Colonic mucosa (tissue), 4 donors: ENCODE results near the gene HIVEP3. TPM values are rescaled to one million over a fixed set of nuclear protein-coding genes. Genes with fewer than 3 reads are reported as not detected.

Experiments used
- DNase-seq: peaks from one replicate; pipeline ENCODE4 v3.0.0-alpha.2; 2020
- H3K27ac ChIP-seq: fragments of 200-600 bp; one replicate; pipeline ENCODE4 v1.8.0; 2021
- H3K27me3 ChIP-seq: fragments of 200-600 bp; one replicate; pipeline ENCODE4 v1.8.0; 2021
- H3K36me3 ChIP-seq: fragments of 200-600 bp; one replicate; pipeline ENCODE4 v1.8.0; 2021
- H3K4me1 ChIP-seq: fragments of 200-600 bp; one replicate; pipeline ENCODE4 v1.8.0; 2021; ENCODE audit warnings: mild to moderate bottlenecking
- H3K4me3 ChIP-seq: fragments of 200-600 bp; one replicate; pipeline ENCODE4 v1.8.0; 2021
- H3K9ac ChIP-seq, 2 donors: one replicate each; pipeline ENCODE4 v1.7.0; 2013; ENCODE audit warnings: control low read depth in 2 of 2, low read depth in 2 of 2, low read length in 2 of 2
- H3K9me3 ChIP-seq: fragments of 200-600 bp; one replicate; pipeline ENCODE4 v1.8.0; 2021
- intact Hi-C: fragments of 100-400 bp; cut with DNase I; formaldehyde crosslinking; loops from one replicate; pipeline ENCODE4 v1.14.1; 2022
- total RNA-seq, 2 donors: library from RNA; stranded (reverse); fragmentation: NEBNext Ultra II Directional in 1 of 2; extraction: Animal tissue kit (Norgen Biotek cat#: 25700) in 1 of 2; gene quantifications; one replicate each; pipeline ENCODE4 v1.2.1, GENCODE V29; 2021
- TF ChIP-seq, protein P1 (sequence below): fragments of 200-600 bp; IDR thresholded peaks from one replicate; pipeline ENCODE4 v1.8.0; 2022; ENCODE audit warnings: antibody characterized with exemption, mild to moderate bottlenecking
- donor health status: healthy.
- donor health status: DM: no; HTN: no; CAD: no.
- donor health status: DM: no; HTN: no; CAD: no.

HIVEP3 gene
- total RNA-seq, 2 donors from 2014 or later: 1.9 to 3.3 TPM

DNA sequence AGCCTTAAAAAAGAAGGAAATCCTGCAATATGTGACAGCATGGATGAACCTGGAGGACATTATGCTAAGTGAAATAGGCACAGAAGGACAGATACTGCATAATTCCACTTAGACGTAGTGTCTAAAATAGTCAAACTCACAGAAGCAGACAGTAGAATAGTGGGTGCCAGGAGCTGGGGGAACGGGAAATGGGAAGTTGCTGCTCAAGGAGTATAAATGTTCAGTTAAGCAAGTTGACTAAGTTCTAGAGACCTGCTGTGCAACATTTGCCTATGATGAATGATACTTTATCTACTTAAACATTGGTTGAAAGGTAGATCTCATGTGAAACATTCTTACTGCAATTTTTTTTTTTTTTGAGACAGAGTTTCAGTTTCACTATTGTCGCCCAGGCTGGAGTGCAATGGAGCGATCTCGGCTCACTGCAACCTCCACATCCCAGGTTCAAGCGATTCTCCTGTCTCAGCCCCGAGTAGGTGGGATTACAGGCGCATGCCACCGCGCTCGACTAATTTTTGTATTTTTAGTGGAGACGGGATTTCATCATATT, 197.8 kb downstream of the HIVEP3 start:
- Histone ChIP-seq H3K27me3 (no peaks in the 10 kb centered on the region), H3K9me3 (no peaks in the 10 kb centered on the region), H3K9ac (no peak overlapping the region), H3K36me3 (no peaks in the 10 kb centered on the region), H3K4me1 (no peaks in the 10 kb centered on the region), H3K4me3 (no peak overlapping the region), H3K27ac (no peak overlapping the region)
- intact Hi-C loops: no loop called here
- TF ChIP-seq, protein P1, sequence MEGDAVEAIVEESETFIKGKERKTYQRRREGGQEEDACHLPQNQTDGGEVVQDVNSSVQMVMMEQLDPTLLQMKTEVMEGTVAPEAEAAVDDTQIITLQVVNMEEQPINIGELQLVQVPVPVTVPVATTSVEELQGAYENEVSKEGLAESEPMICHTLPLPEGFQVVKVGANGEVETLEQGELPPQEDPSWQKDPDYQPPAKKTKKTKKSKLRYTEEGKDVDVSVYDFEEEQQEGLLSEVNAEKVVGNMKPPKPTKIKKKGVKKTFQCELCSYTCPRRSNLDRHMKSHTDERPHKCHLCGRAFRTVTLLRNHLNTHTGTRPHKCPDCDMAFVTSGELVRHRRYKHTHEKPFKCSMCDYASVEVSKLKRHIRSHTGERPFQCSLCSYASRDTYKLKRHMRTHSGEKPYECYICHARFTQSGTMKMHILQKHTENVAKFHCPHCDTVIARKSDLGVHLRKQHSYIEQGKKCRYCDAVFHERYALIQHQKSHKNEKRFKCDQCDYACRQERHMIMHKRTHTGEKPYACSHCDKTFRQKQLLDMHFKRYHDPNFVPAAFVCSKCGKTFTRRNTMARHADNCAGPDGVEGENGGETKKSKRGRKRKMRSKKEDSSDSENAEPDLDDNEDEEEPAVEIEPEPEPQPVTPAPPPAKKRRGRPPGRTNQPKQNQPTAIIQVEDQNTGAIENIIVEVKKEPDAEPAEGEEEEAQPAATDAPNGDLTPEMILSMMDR: no peak
- DNase-seq: no peak

DNA sequence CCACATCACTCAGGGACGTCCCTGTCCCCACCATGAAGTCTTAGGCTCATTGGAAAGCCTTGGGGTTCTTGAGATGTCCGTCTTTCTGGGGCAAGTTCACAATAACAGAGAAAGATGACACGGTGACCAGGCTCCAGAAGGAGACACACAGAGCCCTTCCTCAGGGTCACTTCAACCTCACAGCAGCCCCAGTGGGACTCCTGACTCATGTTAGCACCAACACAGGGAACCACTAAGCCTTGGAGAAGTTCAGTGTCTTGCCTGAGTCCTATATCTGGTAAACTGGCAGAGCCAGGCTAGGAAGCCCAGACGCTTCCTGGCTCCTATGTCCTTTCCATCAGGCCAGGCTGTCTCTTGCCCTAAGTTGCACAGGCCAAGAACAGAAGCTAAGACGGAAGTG, 199.1 kb downstream of the HIVEP3 start:
- no peak overlapping the region for H3K27ac ChIP-seq
- TF ChIP-seq, protein P1: no peak
- no peak overlapping the region for H3K9ac ChIP-seq
- no peaks in the 10 kb centered on the region for H3K4me1 ChIP-seq
- intact Hi-C loops: no loop called here
- H3K9me3 ChIP-seq: no peaks in the 10 kb centered on the region
- no peaks in the 10 kb centered on the region for H3K36me3 ChIP-seq
- H3K27me3 ChIP-seq: no peaks in the 10 kb centered on the region
- no peak for DNase-seq
- H3K4me3 ChIP-seq: no peak overlapping the region

DNA sequence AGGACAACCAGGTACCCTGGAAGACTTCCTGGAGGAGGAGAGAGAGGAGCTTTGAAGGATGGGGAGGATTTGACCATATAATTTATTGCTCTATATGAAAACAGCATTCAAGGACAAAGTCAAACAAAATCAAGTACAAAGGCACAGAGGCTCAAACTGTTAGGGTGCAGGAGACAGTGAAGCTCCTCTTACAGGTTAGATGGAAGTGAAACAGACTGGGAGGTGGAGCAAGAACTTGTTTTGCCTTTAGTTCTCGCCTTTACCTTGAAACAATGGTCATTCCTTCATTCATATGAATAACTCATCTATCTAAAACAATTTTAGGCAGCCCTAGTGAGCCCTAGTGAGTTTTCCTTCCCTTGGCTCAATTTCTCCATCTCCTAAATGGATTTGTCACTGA, 199.6 kb downstream of the HIVEP3 start:
- H3K9me3 ChIP-seq: no peaks in the 10 kb centered on the region
- no peak overlapping the region for H3K4me3 ChIP-seq
- no peaks in the 10 kb centered on the region for H3K27me3 ChIP-seq
- no peaks in the 10 kb centered on the region for H3K4me1 ChIP-seq
- DNase-seq: no peak
- no peak overlapping the region for H3K27ac ChIP-seq
- no peaks in the 10 kb centered on the region for H3K36me3 ChIP-seq
- intact Hi-C loops: no loop called here
- H3K9ac ChIP-seq: no peak overlapping the region
- TF ChIP-seq, protein P1: no peak

DNA sequence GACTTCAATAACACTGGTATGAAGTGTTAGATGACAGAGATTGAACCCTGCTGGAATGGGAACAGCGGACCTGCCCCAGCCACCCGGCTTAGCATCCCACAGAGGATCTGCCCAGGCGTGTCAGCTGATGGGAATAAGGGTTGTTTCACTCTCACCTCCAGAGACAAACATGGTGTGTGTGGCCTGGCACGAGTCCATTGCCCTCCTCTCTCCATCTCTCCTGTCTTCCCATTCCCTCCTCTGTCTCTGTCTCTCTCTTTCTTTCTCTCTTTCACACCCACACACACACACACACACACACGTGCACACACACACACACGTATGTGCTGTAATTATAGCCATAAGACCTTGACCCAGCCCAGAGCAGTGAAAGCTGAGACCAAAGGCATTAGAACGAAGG, 200.2 kb downstream of the HIVEP3 start:
- DNase-seq: no peak
- no peaks in the 10 kb centered on the region for H3K9me3 ChIP-seq
- intact Hi-C loops: no loop called here
- no peak overlapping the region for H3K4me3 ChIP-seq
- H3K4me1 ChIP-seq: no peaks in the 10 kb centered on the region
- H3K36me3 ChIP-seq: no peaks in the 10 kb centered on the region
- no peak overlapping the region for H3K9ac ChIP-seq
- H3K27ac ChIP-seq: no peak overlapping the region
- no peaks in the 10 kb centered on the region for H3K27me3 ChIP-seq
- TF ChIP-seq, protein P1: no peak

DNA sequence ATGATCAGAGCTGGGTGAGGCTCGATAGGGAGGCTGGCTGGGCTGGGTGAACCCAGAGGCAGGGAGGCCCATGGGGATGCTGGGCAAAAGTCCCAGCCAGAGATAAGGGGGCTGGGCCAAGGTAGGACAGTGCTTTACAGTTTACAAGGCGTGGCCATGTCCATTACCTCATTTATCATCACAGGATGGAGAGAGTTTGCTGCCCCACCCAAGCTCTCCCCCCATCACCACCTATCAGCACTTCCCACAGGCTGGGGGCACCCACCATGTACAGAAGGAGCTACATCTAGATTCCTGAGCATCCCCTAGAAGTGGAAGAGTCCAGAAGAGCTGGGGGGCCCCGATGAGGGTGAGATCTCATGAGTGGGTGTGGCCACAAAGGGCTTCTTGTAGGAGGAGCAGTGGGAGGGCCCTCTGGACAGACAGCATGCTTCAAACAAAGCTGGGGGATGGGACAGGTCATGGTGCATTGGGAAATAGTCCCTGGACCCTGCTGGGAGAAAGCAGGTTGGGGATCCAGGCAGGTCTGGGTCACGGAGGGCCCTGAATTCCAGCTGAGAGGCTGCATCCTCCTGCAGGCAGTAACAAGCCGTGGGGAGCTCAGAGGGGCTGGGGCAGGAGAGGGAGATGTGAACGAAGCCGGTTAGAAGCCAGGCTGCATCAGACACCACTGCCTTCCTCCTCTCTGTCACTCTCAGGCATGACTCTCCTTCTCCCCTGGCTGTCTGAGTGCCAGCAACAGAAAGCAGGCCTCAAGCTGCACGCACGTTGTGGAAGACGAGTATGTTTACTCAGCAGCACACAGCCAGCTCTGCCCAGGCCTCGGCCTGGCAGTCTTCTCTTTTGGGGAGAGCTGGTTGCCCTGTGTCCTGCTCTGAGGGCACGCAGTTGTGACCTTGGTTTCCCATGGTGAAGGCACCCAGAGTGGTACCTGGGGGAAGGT, 202.3 kb downstream of the HIVEP3 start:
- intact Hi-C loops: no loop called here
- DNase-seq: no peak
- H3K9ac ChIP-seq: no peak overlapping the region
- H3K4me1 ChIP-seq: no peaks in the 10 kb centered on the region
- no peak overlapping the region for H3K4me3 ChIP-seq
- H3K9me3 ChIP-seq: no peaks in the 10 kb centered on the region
- no peak overlapping the region for H3K27ac ChIP-seq
- TF ChIP-seq, protein P1: no peak
- no peaks in the 10 kb centered on the region for H3K27me3 ChIP-seq
- H3K36me3 ChIP-seq: no peaks in the 10 kb centered on the region
